Smooth muscle cell (in vitro differentiated cells): ENCODE measurements around the gene DIO3. TPM values are rescaled to one million over a fixed set of nuclear protein-coding genes. Genes with fewer than 3 reads are reported as not detected.

Experiments used
- DNase-seq: peaks from one replicate; lab custom pipeline; 2025; ENCODE audit not compliant: unreplicated experiment; lab: John Stamatoyannopoulos, UW
- H2AFZ ChIP-seq: fragments of 200-600 bp; sonication (generic); 2 replicates; pipeline ENCODE4 v1.6.0; 2016; ENCODE audit warnings: antibody characterized with exemption, low read depth, mild to moderate bottlenecking
- H3F3A ChIP-seq: fragments of 200-600 bp; sonication (generic); 2 replicates; pipeline ENCODE4 v1.6.0; 2017; ENCODE audit warnings: antibody characterized with exemption, low read depth
- H3K27ac ChIP-seq: fragments of 200-600 bp; sonication (generic); 2 replicates; pipeline ENCODE4 v1.5.1; 2016; ENCODE audit warnings: low read depth, mild to moderate bottlenecking
- H3K27me3 ChIP-seq: fragments of 200-600 bp; sonication (generic); 2 replicates; pipeline ENCODE4 v1.6.1; 2016; ENCODE audit warnings: low read depth, mild to moderate bottlenecking
- H3K36me3 ChIP-seq: fragments of 200-600 bp; sonication (generic); 2 replicates; pipeline ENCODE4 v1.5.1; 2016; ENCODE audit warnings: low read depth
- H3K4me1 ChIP-seq: fragments of 200-600 bp; sonication (generic); 2 replicates; pipeline ENCODE4 v1.5.1; 2016; ENCODE audit warnings: low read depth
- H3K4me2 ChIP-seq: fragments of 200-600 bp; sonication (generic); 2 replicates; pipeline ENCODE4 v1.6.0; 2016; ENCODE audit warnings: mild to moderate bottlenecking
- H3K4me3 ChIP-seq: fragments of 200-600 bp; sonication (generic); 2 replicates; pipeline ENCODE4 v1.5.1; 2016; ENCODE audit warnings: mild to moderate bottlenecking
- H3K79me2 ChIP-seq: fragments of 200-600 bp; sonication (generic); 2 replicates; pipeline ENCODE4 v1.6.0; 2016; ENCODE audit warnings: low read depth, mild to moderate bottlenecking
- H3K9ac ChIP-seq: fragments of 200-600 bp; sonication (generic); 2 replicates; pipeline ENCODE4 v1.6.0; 2016; ENCODE audit warnings: low read depth
- H3K9me3 ChIP-seq: fragments of 200-600 bp; sonication (generic); replicated peaks from 2 replicates; pipeline ENCODE4 v1.5.1; 2016; ENCODE audit warnings: low read depth
- H4K20me1 ChIP-seq: fragments of 200-600 bp; sonication (generic); 2 replicates; pipeline ENCODE4 v1.6.0; 2016; ENCODE audit warnings: low read depth
- WGBS: methylation state at CpG from one replicate; pipeline ENCODE4 v1.1.7; 2016; ENCODE audit warnings: low lambda C conversion rate; 5-methylcytosine and 5-hydroxymethylcytosine counted together
- polyA plus RNA-seq: library from polyadenylated mRNA; unstranded; fragments of >200 nt; fragmentation: Nextera tagmentation; extraction: Ambion mirVana; gene quantifications from 2 replicates; pipeline ENCODE4 v1.2.1, GENCODE V29; 2016
- total RNA-seq: library from RNA; depleted of rRNA; stranded (reverse); fragments of >200 nt; gene quantifications from 2 replicates; pipeline ENCODE4 v1.2.3, GENCODE V29; 2014
- TF ChIP-seq, protein P1 (sequence below): fragments of 200-600 bp; sonication (generic); IDR thresholded peaks from 2 replicates; pipeline ENCODE4 v1.5.1; 2017; ENCODE audit warnings: borderline replicate concordance, mild to moderate bottlenecking, antibody characterized with exemption; ENCODE audit not compliant: insufficient read depth, poor library complexity, severe bottlenecking

DIO3 gene
- total and polyA plus RNA-seq, 2 experiments from 2014 or later = 21.0 to 36.5 TPM

DNA sequence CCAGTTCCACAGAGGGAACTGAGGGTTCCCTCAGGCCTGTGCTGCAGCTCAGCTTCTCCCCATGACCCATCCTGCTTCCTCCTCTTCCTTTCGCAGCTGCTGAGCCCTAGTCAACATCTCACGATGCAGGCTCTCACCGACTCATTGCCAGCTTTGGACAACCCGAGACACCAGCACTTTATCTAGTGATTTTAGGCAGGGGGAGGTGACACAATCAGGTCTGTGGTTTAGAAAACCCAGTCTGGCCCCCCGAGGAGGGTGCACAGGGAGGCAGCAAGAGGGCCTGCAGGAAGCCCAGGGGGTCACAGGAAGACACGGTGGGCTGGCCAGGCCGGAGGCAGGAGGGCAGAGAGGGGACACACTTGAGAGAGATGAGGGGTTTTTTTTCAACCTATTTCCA is 35.4 kb downstream of the DIO3 start:
- TF ChIP-seq, protein P1, sequence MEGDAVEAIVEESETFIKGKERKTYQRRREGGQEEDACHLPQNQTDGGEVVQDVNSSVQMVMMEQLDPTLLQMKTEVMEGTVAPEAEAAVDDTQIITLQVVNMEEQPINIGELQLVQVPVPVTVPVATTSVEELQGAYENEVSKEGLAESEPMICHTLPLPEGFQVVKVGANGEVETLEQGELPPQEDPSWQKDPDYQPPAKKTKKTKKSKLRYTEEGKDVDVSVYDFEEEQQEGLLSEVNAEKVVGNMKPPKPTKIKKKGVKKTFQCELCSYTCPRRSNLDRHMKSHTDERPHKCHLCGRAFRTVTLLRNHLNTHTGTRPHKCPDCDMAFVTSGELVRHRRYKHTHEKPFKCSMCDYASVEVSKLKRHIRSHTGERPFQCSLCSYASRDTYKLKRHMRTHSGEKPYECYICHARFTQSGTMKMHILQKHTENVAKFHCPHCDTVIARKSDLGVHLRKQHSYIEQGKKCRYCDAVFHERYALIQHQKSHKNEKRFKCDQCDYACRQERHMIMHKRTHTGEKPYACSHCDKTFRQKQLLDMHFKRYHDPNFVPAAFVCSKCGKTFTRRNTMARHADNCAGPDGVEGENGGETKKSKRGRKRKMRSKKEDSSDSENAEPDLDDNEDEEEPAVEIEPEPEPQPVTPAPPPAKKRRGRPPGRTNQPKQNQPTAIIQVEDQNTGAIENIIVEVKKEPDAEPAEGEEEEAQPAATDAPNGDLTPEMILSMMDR = no peak
- no peak overlapping the region for H3K4me3 ChIP-seq
- 91% methylated on average over 7 of the region's 7 CpGs for WGBS
- H3K36me3 ChIP-seq = no peaks in the 10 kb centered on the region
- H3K9ac ChIP-seq = no peak overlapping the region
- no peaks in the 10 kb centered on the region for H3F3A ChIP-seq
- H2AFZ ChIP-seq = no peak overlapping the region
- no peaks in the 10 kb centered on the region for H3K79me2 ChIP-seq
- no peak for DNase-seq
- H3K4me1 ChIP-seq = no peaks in the 10 kb centered on the region
- H4K20me1 ChIP-seq = no peaks in the 10 kb centered on the region
- no peak overlapping the region for H3K27ac ChIP-seq
- H3K9me3 ChIP-seq = no peaks in the 10 kb centered on the region
- H3K27me3 ChIP-seq = no peaks in the 10 kb centered on the region
- no peak overlapping the region for H3K4me2 ChIP-seq

GRCh38 chr14:101598159-101598558 is 36.9 kb downstream of the DIO3 start:
- Histone ChIP-seq H2AFZ (no peak overlapping the region), H3K4me1 (no peaks in the 10 kb centered on the region), H3K9ac (no peak overlapping the region), H3K9me3 (no peaks in the 10 kb centered on the region), H3F3A (no peaks in the 10 kb centered on the region), H3K4me2 (no peak overlapping the region), H3K27me3 (no peaks in the 10 kb centered on the region), H3K36me3 (no peaks in the 10 kb centered on the region), H4K20me1 (no peaks in the 10 kb centered on the region), H3K4me3 (no peak overlapping the region), H3K27ac (no peak overlapping the region), H3K79me2 (no peaks in the 10 kb centered on the region)
- 99% methylated on average over 6 of the region's 6 CpGs for WGBS
- DNase-seq = no peak
- TF ChIP-seq, protein P1 = no peak

DNA sequence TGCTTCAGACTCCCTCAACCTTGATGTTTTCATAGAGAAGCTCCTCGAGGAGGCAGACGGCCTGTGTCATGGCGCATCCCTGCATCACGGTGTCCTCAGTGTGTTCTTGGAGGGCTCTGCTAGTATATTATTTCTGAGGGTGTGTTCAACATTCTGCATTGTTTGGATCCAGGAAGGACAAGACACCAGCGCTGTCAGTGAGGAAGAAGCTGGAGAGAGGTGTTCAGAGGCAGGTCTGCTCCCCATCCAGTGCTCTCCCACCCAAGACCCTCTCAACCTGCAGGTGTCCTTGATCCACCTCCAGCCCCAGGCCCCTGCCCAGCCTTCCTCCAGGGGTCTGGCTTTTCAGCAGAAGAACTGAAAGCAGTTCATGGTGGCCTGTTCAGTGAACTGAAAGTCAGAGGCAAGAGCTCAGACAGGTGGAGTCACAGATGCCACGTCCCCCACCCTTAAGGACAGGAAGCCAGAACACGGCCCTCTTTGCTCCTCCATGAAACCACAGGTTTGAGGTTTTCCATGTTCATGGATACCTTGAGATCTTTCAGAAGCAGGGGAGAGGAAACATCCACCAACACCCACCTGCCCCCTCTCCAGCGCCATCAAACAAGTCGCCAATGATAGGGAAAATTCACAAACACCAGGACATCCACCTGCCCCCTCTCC is 37.4 kb downstream of the DIO3 start:
- H3K36me3 ChIP-seq = no peaks in the 10 kb centered on the region
- H3K4me3 ChIP-seq = no peak overlapping the region
- no peak overlapping the region for H2AFZ ChIP-seq
- H4K20me1 ChIP-seq = no peaks in the 10 kb centered on the region
- H3K4me1 ChIP-seq = no peaks in the 10 kb centered on the region
- H3K27me3 ChIP-seq = no peaks in the 10 kb centered on the region
- DNase-seq = no peak
- no peak overlapping the region for H3K9ac ChIP-seq
- 93% methylated on average over 9 of the region's 9 CpGs for WGBS
- TF ChIP-seq, protein P1 = no peak
- H3K27ac ChIP-seq = no peak overlapping the region
- H3F3A ChIP-seq = no peaks in the 10 kb centered on the region
- no peaks in the 10 kb centered on the region for H3K9me3 ChIP-seq
- H3K4me2 ChIP-seq = no peak overlapping the region
- no peaks in the 10 kb centered on the region for H3K79me2 ChIP-seq
